Breast epithelium (tissue), 4 donors: ENCODE data around the gene AMIGO1. TPM values are rescaled to one million over a fixed set of nuclear protein-coding genes. Genes with fewer than 3 reads are reported as not detected.

ENCODE experiments used
- DNase-seq, 2 donors: peaks; one replicate each; pipeline ENCODE4 v3.0.0-alpha.2; 2019; ENCODE audit warnings: low spot score in 2 of 2
- H3K27ac ChIP-seq, 2 donors: fragments of 200-600 bp; sonication (generic) in 1 of 2; one replicate each; pipeline ENCODE4 v1.5.1; 2016 to 2019; ENCODE audit warnings: mild to moderate bottlenecking in 1 of 2
- H3K27me3 ChIP-seq, 2 donors: fragments of 200-600 bp; sonication (generic) in 1 of 2; one replicate each; pipeline versions ENCODE4 v1.5.1 to v1.6.0; 2017 to 2019; ENCODE audit warnings: control low read depth in 1 of 2, mild to moderate bottlenecking in 1 of 2
- H3K36me3 ChIP-seq: fragments of 200-600 bp; one replicate; pipeline ENCODE4 v1.5.1; 2019
- H3K4me1 ChIP-seq, 2 donors: fragments of 200-600 bp; sonication (generic); one replicate each; pipeline ENCODE4 v1.5.1; 2016 to 2019; ENCODE audit warnings: control low read depth in 1 of 2
- H3K4me3 ChIP-seq, 3 donors: fragments of 200-600 bp; sonication (generic); 1 replicate in 2 of 3; 2 replicates in 1 of 3; pipeline ENCODE4 v1.5.1; 2016 to 2019; ENCODE audit warnings: mild to moderate bottlenecking in 3 of 3, moderate library complexity in 2 of 3
- H3K9me3 ChIP-seq, 2 donors: fragments of 200-600 bp; sonication (generic) in 1 of 2; one replicate each; pipeline ENCODE4 v1.5.1; 2016 to 2019; ENCODE audit warnings: control low read depth in 1 of 2
- CTCF ChIP-seq, 3 donors: fragments of 450-650 bp; IDR thresholded peaks; one replicate each; pipeline ENCODE4 v1.5.1; 2016 to 2017; ENCODE audit warnings: antibody characterized with exemption in 3 of 3, mild to moderate bottlenecking in 3 of 3, moderate library complexity in 3 of 3
- POLR2A ChIP-seq: fragments of 450-650 bp; IDR thresholded peaks from one replicate; pipeline ENCODE4 v1.6.1; 2016; ENCODE audit warnings: antibody characterized with exemption, mild to moderate bottlenecking, moderate library complexity
- POLR2AphosphoS5 ChIP-seq, 3 donors: sonication (generic); formaldehyde crosslinking; IDR thresholded peaks; one replicate each; pipeline ENCODE4 v1.6.1; 2017; ENCODE audit warnings: antibody characterized with exemption in 3 of 3
- intact Hi-C: fragments of 100-400 bp; cut with DNase I; formaldehyde crosslinking; loops from one replicate; pipeline ENCODE4 v1.15.1; 2023; ENCODE audit warnings: low total_unique reads
- total RNA-seq, 3 donors: library from RNA; depleted of rRNA; stranded (reverse); fragments of >200 nt; gene quantifications; one replicate each; pipeline ENCODE4 v1.1.0, GENCODE V29; 2016

AMIGO1 gene
- total RNA-seq, result 1 to 10 TPM; 3.0 to 9.5 (median 6.4) TPM

GRCh38 chr1:109509176-109510134 is at the start of gene AMIGO1:
Gene AMIGO1 (minus strand): TSS chr1:109509727. CDS start chr1:109508912, 815 bp downstream.
- Histone ChIP-seq H3K36me3 (no peaks in the 10 kb centered on the region), H3K4me1 (no peaks in the 10 kb centered on the region), H3K27ac (peak within 1 kb of the TSS; percentile 29 to 53), H3K4me3 (peak within 1 kb of the TSS; percentile 57 to 85 (median 73)), H3K9me3 (no peaks in the 10 kb centered on the region), H3K27me3 (no peaks in the 10 kb centered on the region)
- intact Hi-C loops, result loop anchor here (2.0 kb wide), 1 partner anchor 17 kb away; no protein-coding TSS in a partner anchor
- TF ChIP-seq CTCF (IDR thresholded peaks at IDR 0.05) (no peak), POLR2A (no peak), POLR2AphosphoS5 (IDR thresholded peaks at IDR 0.05) (no peak)
- no peak for DNase-seq

- Histone ChIP-seq H3K9me3 (no peaks in the 10 kb centered on the region), H3K27ac (no peak overlapping the region), H3K4me1 (no peaks in the 10 kb centered on the region), H3K4me3 (no peak overlapping the region), H3K36me3 (no peaks in the 10 kb centered on the region), H3K27me3 (no peaks in the 10 kb centered on the region)
- intact Hi-C loops, result no loop called here
- no peak for TF ChIP-seq POLR2AphosphoS5 (IDR thresholded peaks at IDR 0.05)
- TF ChIP-seq POLR2A, result no peak
- TF ChIP-seq CTCF (IDR thresholded peaks at IDR 0.05), result no peak
- no peak for DNase-seq
Observed at GRCh38 chr1:109557520-109557919, 48.0 kb upstream of the AMIGO1 start.

- H3K27ac ChIP-seq, result no peak overlapping the region
- H3K36me3 ChIP-seq, result no peaks in the 10 kb centered on the region
- H3K4me1 ChIP-seq, result no peaks in the 10 kb centered on the region
- H3K27me3 ChIP-seq, result no peaks in the 10 kb centered on the region
- DNase-seq, result no peak
- no peak for TF ChIP-seq POLR2AphosphoS5 (IDR thresholded peaks at IDR 0.05)
- no peak for TF ChIP-seq CTCF (IDR thresholded peaks at IDR 0.05)
- no peak for TF ChIP-seq POLR2A
- no peaks in the 10 kb centered on the region for H3K9me3 ChIP-seq
- H3K4me3 ChIP-seq, result no peak overlapping the region
- intact Hi-C loops, result no loop called here
Observed at GRCh38 chr1:109556563-109556962, 47.0 kb upstream of the AMIGO1 start.

GRCh38 chr1:109548321-109549267 is 39.1 kb upstream of the AMIGO1 start, which contains the start of gene GNAI3:
Gene GNAI3 (plus strand): TSS chr1:109548615. CDS start chr1:109548721, 106 bp downstream.
- peak; percentile 96 to 98 (median 96) for TF ChIP-seq POLR2AphosphoS5 (IDR thresholded peaks at IDR 0.05)
- TF ChIP-seq POLR2A, result peak; percentile 91
- TF ChIP-seq CTCF (IDR thresholded peaks at IDR 0.05), result peak in 1 of 3 donors; percentile 6
- H3K4me3 ChIP-seq, result peak within 1 kb of the TSS; percentile 73 to 98 (median 85)
- peak within 1 kb of the TSS; percentile 98 for H3K27ac ChIP-seq
- H3K27me3 ChIP-seq, result no peaks in the 10 kb centered on the region
- H3K36me3 ChIP-seq, result no peaks in the 10 kb centered on the region
- no peaks in the 10 kb centered on the region for H3K9me3 ChIP-seq
- H3K4me1 ChIP-seq, result peaks cover 0 to 7% of the 10 kb centered on the region in 2 donors
- intact Hi-C loops, result loop anchor here (10.0 kb wide), 1 partner anchor 216 kb away; the partner anchor contains the start of gene EPS8L3
- peak; percentile 95 to 96 for DNase-seq
